GM21367 (cell line): ENCODE data around the gene SPATS2L.
A peak's percentile ranks its signal among the peaks of the same experiment; 100 is the strongest.

Experiments
- ATAC-seq: cut with Tn5 transposase; IDR thresholded peaks from one replicate; pipeline ENCODE4 v1.9.1; 2021; ENCODE audit not compliant: unreplicated experiment

Gene SPATS2L

DNA sequence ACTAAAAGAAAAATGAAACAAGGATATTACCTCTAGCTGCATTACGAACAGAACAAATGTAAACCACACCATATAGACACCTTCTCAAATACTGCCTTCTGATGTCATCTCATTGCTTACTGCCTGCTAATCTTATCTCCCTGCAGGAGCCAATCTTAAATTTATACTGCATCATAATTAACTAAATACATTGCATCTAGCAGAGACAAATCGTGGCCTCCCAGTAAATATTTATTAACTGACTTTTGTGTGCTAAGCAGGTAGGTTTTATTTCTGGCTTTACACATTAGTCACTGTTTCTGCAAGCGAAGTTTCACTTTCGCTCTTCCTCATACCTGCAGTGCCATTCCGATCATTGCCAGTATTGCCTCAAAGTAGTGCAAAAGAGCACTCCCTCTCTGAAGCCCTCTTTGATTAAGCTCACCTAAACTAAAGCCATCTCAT, 67.5 kb downstream of the SPATS2L start:
- ATAC-seq = peak; percentile 91

DNA sequence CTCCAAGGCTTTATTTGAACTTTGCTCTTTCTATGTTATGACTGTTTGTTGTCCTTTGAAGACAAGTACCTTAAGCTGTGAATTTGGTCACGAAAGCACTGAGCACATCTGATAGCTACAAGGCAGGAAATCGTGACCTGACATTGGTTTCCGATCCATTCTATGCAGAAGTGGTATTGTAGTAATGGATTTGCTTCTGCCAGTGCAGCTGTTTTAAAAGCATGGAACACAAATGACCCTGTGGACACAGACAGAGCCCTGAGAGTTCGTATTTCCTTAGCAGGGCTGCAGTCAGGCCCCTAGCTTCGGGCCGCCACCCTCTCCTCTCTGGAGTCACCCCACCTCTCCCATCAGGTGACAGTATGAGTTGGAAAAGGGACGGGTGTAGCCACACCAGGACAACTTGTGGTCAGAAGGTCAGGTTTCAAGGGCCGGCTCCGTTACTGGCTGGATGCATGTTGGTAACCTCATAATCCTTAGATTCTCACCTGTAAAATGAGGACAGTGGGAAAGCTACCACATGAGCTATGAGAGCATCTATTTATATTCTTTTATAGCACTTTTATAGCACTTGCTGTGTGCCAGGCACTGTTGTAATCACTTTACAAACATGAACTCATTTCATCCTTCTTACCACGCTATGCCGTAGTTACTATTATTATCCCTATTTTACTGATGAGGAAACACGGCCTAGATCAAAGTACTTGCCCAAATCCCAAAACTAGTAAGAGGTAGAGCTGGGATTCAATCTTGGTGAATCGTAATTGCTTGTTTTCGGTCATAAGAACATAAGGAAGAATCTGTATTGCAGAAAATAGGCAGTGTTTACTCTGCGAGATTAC, 70.2 kb downstream of the SPATS2L start:
- no peak for ATAC-seq

DNA sequence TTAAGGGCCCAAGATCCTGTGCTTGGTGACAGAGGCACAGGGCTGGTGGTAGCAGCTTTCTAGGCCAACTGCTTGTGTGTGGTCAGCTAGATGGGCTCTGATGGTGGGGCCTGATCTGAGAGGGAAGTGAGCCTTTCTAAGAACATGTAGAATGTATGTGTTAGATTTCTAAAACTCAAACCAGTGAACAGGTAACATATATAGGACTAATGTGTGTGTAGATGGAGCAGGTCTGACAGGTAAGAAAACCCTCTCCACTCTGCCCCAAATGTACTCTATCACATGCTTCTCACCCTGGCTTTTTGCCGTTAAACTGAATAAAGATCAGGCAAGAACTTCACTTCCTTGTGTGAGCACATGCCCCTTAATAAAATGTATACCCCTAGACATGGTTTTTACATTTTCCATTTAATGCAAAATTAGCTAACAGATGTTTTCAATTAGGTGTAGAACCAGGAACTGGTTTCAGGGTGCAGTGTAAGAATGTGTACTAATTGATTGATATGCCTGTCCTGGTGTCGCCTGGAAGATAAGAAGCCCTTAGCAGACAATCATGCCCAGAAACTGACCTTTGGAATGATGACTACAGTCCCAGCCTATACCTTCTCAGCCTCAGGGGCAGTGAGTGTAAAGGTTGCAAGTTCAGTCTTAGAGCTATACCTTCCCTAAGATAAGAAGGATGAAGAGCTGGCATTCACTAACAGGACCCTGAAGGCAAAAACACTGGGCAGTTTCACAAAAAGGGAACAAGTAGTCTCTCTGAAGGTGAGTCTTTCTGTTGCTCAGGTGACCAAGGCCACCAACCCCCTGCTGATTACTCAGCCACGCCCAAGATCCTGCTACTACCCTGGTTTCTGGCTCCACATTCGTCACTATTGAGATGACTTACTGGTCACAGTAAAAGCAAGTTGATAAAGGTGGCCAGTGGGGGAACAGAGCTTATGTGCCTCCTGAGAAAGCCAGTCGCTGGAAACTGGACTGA, 71.2 kb downstream of the SPATS2L start:
- no peak for ATAC-seq

DNA sequence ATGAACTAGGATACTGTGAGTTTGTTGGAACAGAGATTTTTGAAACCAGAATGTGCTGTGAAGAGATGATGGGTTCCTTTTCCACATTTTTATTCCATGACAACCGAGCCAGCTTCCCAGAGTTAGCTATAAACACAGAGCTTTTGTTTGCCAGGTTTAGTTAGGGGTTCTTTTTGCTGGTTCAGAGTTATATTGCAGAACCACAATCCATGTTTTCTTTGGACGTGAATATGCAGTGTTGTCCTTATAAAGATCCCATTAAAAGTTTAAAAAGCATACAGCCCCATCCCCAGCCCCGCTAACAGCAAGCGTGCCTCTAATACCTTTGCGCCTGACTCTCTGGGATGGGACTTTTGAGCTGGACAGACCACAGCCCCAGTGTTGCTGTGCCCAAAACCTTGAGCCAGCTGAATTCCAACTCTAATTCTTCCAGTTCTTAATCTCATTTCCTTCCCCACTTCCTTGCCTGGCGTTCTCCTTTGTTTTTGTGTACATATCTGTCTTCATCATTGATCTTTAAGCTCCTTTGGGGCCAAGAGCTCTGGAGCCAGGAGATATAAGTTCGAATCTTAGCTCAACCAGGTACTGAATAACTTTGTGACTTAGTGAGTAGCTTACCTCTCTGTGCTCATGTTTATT, 72.3 kb downstream of the SPATS2L start:
- ATAC-seq = no peak

DNA sequence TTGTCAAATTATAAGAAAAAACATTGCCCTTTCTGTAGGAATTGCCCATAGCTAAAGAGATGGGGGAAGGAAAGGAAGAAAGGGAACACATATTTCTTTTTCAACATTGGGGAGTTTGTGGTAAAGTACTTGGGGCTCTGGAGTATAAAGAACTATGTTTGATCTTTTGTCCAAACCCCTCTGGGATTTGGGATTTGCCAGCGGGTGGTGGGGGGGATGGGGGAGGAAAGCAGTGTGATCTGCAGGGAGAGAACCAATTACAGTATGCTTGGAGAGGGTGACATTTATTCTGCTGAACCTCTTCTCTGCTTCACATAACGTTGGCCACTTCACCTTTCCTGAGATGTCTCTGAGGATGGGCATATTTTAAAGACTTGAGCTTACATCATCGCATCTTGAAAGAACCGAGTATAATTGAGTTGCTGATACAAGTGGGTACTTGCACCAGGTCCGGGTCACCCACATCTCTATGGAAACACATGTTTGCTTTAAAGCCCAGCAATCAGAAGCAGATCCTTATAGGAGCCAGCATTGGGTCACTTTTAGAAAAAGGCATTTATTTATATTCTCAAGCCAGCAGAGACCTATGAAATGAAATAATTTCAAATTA, 73.1 kb downstream of the SPATS2L start:
- ATAC-seq = no peak

DNA sequence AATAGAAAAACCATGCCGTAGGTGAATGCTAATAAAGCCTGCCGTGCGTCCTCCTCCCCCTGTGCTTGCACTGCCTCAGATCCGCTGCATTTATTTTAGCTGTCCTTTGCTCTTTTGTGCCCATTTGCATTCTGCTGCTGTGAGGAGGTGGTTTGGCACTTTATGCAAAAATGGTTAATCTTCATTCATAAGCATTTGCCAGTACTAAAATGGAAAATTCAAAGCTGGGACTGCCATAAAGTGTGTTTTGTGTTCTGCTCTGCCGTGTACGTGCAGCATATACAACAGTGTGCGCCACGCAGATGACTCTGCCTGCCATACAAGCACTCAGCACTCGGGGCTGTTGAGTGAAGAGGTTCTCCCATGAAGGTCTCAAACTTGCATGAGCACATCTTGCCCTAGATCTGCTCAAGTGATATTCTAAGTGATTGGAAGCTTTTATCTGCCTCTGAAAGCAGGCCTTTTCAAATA, 73.6 kb downstream of the SPATS2L start:
- no peak for ATAC-seq

DNA sequence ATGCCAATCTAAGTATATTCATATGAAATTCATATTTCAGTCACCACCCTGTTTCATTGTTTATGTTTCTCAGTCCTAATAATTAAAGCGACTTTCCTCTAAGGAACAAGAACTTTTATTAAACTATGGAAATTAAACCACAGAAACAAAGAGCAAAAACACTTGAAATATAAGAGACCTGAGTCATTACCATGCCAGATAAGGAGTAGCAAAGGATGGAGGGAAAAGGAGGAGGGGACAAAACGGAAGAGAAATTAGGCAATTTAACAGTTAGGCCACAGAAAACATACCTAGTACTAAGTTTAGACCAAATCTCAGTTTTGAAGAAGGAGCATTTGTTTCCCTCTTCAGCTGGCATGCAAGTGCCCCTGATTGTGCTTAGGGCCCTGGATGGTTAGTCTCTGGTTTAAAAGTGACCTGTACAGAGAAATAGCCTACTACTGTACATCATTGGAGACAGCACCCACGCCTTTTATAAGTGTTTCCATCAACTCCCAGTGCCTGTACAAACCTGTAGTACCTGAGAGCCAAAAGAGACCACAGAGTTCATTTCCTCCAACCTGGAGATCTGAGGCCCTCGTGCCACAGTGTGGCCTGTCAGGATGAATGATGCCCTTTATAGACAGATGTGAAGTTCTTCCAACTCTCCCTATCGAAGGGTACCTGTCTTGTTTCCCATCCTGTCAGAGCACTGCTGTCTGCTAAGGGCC, 74.5 kb downstream of the SPATS2L start:
- ATAC-seq = no peak

DNA sequence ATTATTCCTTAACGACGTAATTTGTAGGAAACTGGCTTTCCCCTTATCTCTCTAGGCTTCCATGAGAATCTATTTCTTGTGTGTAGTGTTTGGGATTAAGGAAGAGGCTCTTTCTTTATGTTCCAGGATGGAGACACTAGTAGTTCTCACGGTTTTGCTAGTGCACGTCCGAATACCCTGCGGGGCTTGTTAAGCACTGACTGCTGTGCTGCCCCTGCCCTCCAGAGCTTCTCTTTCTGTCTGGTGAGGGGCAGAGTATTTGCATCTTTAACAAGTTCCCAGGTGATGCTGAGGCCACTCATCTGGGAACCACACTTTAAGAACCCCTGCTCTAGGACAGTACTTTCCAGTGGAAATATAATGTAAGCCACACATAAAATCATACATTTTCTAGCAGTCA, 76.4 kb downstream of the SPATS2L start:
- ATAC-seq = no peak

DNA sequence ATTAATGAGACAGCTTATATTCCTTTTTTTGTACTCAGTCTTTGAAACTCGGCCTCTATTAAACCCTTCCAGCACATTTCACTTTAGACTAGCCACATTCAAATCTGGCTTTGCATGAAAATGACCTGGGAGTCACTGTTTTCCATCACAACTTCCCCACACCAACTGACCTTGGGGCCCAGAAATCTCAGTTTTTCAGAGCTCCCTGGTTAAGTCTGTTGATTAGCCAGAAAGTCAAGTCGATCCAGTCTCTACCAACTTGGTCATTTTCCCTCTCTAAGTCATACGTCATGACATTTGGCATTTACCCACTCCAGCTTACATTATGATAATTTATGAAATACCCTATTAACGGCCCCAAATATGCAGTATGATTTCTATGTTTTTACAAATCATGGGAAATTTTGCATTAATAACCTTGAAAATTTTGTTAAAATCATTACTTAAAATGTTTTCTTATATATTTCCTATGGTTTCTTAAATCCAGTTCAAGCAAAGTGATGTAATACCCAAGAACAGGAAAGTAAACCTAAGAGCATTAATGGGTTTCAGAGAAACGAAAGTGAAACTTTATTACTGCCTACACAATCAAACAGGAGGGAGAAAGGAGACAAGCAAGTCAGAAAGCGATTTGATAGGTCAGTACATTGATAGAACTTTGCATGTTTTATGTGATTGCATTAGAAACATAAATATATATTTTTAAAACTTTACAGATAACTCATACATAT, 77.1 kb downstream of the SPATS2L start:
- peak; percentile 71 for ATAC-seq

DNA sequence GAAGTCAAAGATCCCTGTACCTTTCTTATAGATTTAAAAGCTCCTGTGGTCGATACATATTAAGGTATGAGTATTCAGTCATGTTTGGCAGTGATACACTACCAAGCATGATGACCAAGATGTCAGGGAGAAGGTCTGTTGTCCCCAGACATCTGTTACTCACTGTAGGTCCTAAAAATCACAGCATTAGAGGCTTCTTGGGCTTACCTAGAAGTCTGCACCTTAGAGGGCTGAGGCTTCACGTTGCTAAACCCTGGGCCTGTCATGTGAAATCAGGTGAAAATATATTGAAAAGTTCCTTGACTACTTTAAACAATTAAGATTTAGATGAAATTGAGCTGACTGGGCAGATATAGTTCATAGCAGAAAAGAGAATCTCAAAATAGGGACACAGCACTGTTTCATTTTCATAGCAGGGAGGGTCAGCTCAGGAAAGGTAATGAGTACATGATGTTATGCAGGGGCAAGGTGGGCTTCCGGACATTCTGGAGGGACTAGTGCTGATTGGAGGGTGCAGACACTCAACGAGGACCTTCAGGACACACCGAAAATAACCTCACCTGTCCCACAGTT, 78.7 kb downstream of the SPATS2L start:
- no peak for ATAC-seq

DNA sequence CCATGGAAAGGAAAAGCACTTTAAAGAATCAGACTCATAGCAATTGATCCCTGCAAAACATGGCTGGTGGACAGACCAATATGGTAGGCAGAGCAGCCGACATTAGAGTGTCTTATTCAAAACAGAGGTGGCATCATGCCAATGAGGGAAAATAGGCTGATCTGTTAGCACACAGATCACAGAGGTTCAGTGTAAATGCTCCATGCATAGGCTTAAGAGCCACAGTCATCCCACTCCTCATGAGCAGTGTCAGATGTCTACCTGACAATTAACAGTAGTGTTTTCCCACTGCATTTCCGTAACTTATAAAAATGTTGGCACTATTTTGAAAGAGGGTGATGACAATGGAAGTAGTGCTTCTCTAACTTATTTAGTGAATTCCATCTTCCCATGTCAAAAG, 86.7 kb downstream of the SPATS2L start:
- no peak for ATAC-seq

DNA sequence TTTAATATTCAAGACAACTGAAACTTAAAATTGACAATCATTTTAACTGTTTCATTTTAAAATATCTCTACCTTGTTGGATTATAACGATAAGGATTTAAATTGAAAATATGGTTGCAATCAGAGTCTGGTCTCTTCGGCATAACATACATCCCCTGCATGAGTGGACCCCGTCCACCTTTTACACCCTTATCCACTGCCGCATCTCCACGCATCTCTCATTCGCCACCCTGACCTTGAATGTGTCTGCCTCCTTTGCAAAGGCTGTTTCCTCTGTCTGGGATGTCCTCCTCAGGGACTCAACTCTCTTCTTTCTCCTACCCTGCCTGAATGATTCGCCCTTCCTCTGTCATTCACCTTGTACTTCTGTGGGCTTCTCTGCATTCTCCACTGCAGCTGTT, 87.6 kb downstream of the SPATS2L start:
- no peak for ATAC-seq

DNA sequence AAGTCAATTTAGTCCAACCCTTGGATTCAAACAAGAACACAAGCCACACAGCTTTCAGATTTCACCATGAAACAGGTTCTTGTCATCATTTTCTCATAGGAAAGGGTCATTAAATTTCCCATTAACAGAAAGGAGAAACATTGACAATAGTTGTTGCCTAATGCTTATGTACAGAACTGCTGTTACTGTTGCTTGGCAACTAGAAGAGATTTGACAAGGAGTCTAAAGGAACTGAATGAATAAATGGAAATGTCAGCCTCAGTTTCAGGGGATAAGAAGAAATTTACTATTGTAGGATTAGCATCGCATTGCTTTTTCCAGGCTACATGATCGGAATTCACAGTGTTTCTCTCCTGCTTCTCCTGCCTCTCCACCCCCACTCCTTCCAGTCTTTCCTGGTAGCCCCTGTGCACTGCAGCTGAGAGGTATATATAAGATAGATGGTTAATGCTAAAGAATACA, 90.3 kb downstream of the SPATS2L start:
- ATAC-seq = no peak

DNA sequence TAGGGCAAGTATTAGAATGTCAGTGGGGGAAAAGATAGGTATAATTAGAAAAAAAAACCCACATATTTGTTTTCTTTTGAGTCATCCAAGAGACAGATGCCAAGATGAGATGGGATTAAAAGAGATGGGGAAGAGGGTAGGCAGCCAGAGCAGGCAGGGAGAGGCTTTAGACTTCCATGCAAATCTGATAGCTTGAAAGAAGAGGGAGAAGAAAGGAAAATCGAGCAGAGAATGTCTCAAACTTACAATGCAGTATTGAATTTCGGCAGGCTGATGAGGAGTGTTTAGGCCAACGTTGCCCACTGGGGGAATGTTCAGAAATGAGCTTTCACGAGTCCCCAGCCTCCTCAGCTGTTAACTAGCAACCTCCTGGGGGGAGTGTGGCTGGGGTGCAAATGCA, 91.3 kb downstream of the SPATS2L start:
- ATAC-seq = no peak

DNA sequence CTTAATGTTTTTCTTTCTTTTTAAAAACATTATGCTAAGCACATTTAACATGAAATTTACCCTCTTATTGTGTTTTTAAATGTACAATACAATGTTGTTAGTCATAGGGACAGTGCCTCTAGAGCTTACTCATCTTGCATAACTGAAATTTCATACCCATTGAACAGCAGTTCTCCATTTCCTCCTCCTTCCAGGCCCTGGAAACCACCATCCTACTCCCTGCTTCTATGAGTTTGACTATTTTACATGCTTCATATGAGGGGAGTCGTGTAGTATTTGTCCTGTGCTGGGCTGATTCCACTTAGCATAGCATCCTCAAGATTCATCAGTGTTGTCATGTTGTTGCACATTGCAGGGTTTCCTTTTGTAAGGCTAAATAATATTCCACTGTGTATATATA, 92.6 kb downstream of the SPATS2L start:
- no peak for ATAC-seq

DNA sequence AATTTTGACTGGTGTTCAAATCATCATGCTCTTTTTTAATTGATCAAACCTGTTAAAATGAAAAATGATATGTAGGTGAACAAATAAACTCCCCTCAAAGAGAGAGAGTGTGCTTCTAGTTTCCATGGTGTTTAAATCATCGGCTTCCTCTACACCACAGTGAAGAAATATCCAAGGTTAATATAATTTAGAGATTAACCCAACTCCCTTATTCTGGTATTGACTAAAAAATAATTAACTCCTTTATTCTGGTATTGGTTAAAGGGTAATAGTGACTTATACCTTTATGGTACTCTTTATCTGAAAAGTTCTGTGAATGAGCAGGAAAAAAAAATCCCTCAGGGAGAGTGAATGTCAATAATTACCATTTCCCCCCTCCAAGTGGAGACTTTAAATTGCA, 93.1 kb downstream of the SPATS2L start:
- no peak for ATAC-seq

DNA sequence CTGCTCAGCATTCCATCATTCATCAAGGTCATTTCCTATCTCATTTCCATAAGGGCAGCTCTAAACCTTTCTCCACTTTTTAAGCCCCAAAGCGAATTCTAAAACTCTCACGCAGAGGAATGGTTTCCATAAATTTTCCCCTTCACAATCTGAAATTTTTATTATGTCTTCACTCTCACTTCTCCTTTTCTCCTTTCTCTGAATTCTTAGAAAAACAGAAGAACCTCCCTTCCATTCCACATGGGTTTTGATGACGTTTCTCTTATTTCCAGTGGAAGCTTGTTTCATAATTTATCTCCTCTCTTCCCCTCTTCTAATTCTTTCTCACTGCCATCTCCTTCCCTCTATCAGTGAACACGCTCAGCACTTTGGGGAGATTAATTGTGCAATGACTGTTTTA, 97.3 kb downstream of the SPATS2L start:
- no peak for ATAC-seq

DNA sequence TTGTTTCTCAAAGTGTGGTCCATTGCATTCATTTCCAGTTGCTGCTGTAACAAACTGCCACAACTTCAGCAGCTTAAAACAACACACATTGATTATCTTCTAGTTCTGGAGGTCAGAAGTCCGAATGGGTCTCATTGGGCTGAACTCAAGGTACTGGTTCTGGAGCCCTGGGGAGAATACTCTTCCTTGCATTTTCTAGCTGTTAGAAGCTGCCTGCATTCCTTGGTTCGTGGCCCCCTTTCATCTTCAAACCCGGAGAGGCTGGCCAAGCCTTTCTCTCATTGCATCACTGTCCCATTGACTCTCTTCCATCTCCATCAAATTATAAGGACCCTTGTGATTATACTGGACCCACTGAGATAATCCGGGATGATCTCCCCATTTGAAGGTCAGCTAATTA, 98.1 kb downstream of the SPATS2L start:
- no peak for ATAC-seq
